Suprapubic skin (tissue), 3 donors: Measurements from ENCODE around the gene ARHGAP22.

ENCODE experiments used
- CTCF ChIP-seq, 2 donors: fragments of 200-600 bp in 1 of 2; fragments of 450-650 bp in 1 of 2; sonication (generic) in 1 of 2; IDR thresholded peaks; one replicate each; pipeline ENCODE4 v1.5.1; 2016 to 2019; ENCODE audit warnings: antibody characterized with exemption in 2 of 2, mild to moderate bottlenecking in 1 of 2, moderate library complexity in 1 of 2
- POLR2A ChIP-seq, 2 donors: fragments of 450-650 bp; IDR thresholded peaks; one replicate each; pipeline ENCODE4 v1.6.1; 2017; ENCODE audit warnings: antibody characterized with exemption in 2 of 2, mild to moderate bottlenecking in 2 of 2, moderate library complexity in 2 of 2

- no peak for TF ChIP-seq POLR2A (IDR thresholded peaks at IDR 0.05)
- TF ChIP-seq CTCF (IDR thresholded peaks at IDR 0.05) = no peak
Observed at GRCh38 chr10:48449501-48450232, 155.2 kb downstream of the ARHGAP22 start.
